GM12878 (cell line): Measurements from ENCODE around the gene UBE2L6. TPM values are rescaled to one million over a fixed set of nuclear protein-coding genes. Genes with fewer than 3 reads are reported as not detected.
A peak's percentile ranks its signal among the peaks of the same experiment; 100 is the strongest.

Source experiments
- BRCA1 ChIP-seq: IDR thresholded peaks from 2 replicates; pipeline ENCODE4 v1.6.1; 2011; ENCODE audit warnings: low read depth, low read length, improper control_type of control experiment
- EGR1 ChIP-seq, 2 experiments: IDR thresholded peaks; 1 replicate in 1 of 2; 2 replicates in 1 of 2; pipeline ENCODE4 v1.6.1; 2011 to 2012; ENCODE audit warnings: low read depth in 2 of 2, low read length in 2 of 2, borderline replicate concordance in 1 of 2, mild to moderate bottlenecking in 1 of 2, moderate library complexity in 1 of 2
- ESRRA ChIP-seq: IDR thresholded peaks from 2 replicates; pipeline ENCODE4 v1.6.1; 2012; ENCODE audit warnings: mild to moderate bottlenecking, low read length, improper control_type of control experiment
- FOS ChIP-seq: IDR thresholded peaks from 3 replicates; pipeline ENCODE4 v1.6.1; 2011; ENCODE audit warnings: borderline replicate concordance; ENCODE audit not compliant: insufficient read length; ENCODE audit errors: extremely low read depth
- HDGF ChIP-seq: fragments of 450-650 bp; IDR thresholded peaks from 2 replicates; pipeline ENCODE4 v1.6.1; 2016; ENCODE audit warnings: antibody characterized with exemption
- IKZF2 ChIP-seq, 2 experiments: fragments of 450-650 bp; IDR thresholded peaks; 2 replicates each; pipeline ENCODE4 v1.6.1; 2017; ENCODE audit warnings: mild to moderate bottlenecking in 2 of 2, moderate library complexity in 2 of 2
- JUND ChIP-seq: IDR thresholded peaks from 2 replicates; pipeline ENCODE4 v1.6.1; 2012; ENCODE audit warnings: low read depth, mild to moderate bottlenecking, low read length, improper control_type of control experiment, moderate library complexity
- MXI1 ChIP-seq: fragments of 150-350 bp; IDR thresholded peaks from 2 replicates; pipeline ENCODE4 v1.6.1; 2011; ENCODE audit warnings: low read depth, mild to moderate bottlenecking, inconsistent platforms, low read length, improper control_type of control experiment
- NFIC ChIP-seq: IDR thresholded peaks from 2 replicates; pipeline ENCODE4 v1.6.1; 2012; ENCODE audit warnings: low read depth, mild to moderate bottlenecking, inconsistent platforms, low read length, moderate library complexity
- NFYB ChIP-seq: IDR thresholded peaks from 2 replicates; pipeline ENCODE4 v1.6.1; 2011; ENCODE audit warnings: low read depth, mild to moderate bottlenecking, low read length, improper control_type of control experiment, moderate library complexity; ENCODE audit not compliant: insufficient read depth
- NR2F1 ChIP-seq: fragments of 450-650 bp; conservative IDR thresholded peaks from 2 replicates; pipeline ENCODE4 v1.6.1; 2017; ENCODE audit warnings: mild to moderate bottlenecking
- PML ChIP-seq: IDR thresholded peaks from 2 replicates; pipeline ENCODE4 v1.6.1; 2012; ENCODE audit warnings: low read length, inconsistent platforms
- POLR2A ChIP-seq: IDR thresholded peaks from 2 replicates; pipeline ENCODE4 v1.6.1; 2011; ENCODE audit warnings: low read depth, mild to moderate bottlenecking, low read length
- RELA ChIP-seq: fragments of 450-650 bp; IDR thresholded peaks from 2 replicates; pipeline ENCODE4 v1.8.0; 2014; ENCODE audit warnings: borderline replicate concordance; ENCODE audit not compliant: partially characterized antibody
- RFX5 ChIP-seq: IDR thresholded peaks from 2 replicates; pipeline ENCODE4 v1.6.1; 2011; ENCODE audit warnings: low read depth, low read length, improper control_type of control experiment
- SMARCA5 ChIP-seq: fragments of 450-650 bp; IDR thresholded peaks from 2 replicates; pipeline ENCODE4 v1.6.1; 2017; ENCODE audit warnings: mild to moderate bottlenecking
- SMC3 ChIP-seq: IDR thresholded peaks from 2 replicates; pipeline ENCODE4 v1.6.1; 2011; ENCODE audit warnings: low read length, improper control_type of control experiment, borderline replicate concordance
- SUZ12 ChIP-seq: fragments of 200-600 bp; sonication (generic); IDR thresholded peaks from one replicate; pipeline ENCODE4 v1.6.1; 2018; ENCODE audit warnings: antibody characterized with exemption, mild to moderate bottlenecking; ENCODE audit not compliant: unreplicated experiment
- TBL1XR1 ChIP-seq: IDR thresholded peaks from 2 replicates; pipeline ENCODE4 v1.6.1; 2012; ENCODE audit warnings: low read depth, low read length, improper control_type of control experiment
- TCF7 ChIP-seq: IDR thresholded peaks from 2 replicates; pipeline ENCODE4 v1.6.1; 2014; ENCODE audit warnings: antibody characterized with exemption, borderline replicate concordance
- ZNF24 ChIP-seq: fragments of 450-650 bp; IDR thresholded peaks from 2 replicates; pipeline ENCODE4 v1.6.1; 2017; ENCODE audit warnings: antibody characterized with exemption, mild to moderate bottlenecking
- ZNF384 ChIP-seq: IDR thresholded peaks from 2 replicates; pipeline ENCODE4 v1.6.1; 2012; ENCODE audit warnings: low read depth, mild to moderate bottlenecking, low read length, improper control_type of control experiment, borderline replicate concordance
- ZNF622 ChIP-seq: fragments of 450-650 bp; IDR thresholded peaks from 2 replicates; pipeline ENCODE4 v1.6.1; 2017; ENCODE audit warnings: mild to moderate bottlenecking, inconsistent platforms
- polyA plus RNA-seq, 11 experiments: library from polyadenylated mRNA; depleted of rRNA in 4 of 11; unstranded in 6 of 11; stranded (reverse) in 5 of 11; fragments of >200 nt; fragmentation: Nextera tagmentation in 4 of 11; fragmentation: Illumina TruSeq in 1 of 11; extraction: Ambion mirVana in 4 of 11; extraction: Trizol in 1 of 11; gene quantifications; 1 replicate in 1 of 11; 2 replicates in 10 of 11; pipeline versions ENCODE4 v1.2.1 to v1.2.3, GENCODE V29; 2011 to 2016; ENCODE audit warnings: inconsistent platforms in 2 of 11, missing spikeins in 2 of 11, low read depth in 1 of 11
- total RNA-seq, 4 experiments: library from RNA; depleted of rRNA in 3 of 4; stranded (reverse); fragments of >200 nt in 3 of 4; fragmentation: Illumina TruSeq in 1 of 4; extraction: Trizol in 1 of 4; gene quantifications; 2 replicates each; pipeline versions ENCODE4 v1.2.1 to v1.2.3, GENCODE V29; 2013 to 2021
- TF ChIP-seq, protein P1 (sequence below): IDR thresholded peaks from 2 replicates; pipeline ENCODE4 v1.6.1; 2012; ENCODE audit warnings: mild to moderate bottlenecking, low read depth, low read length
- TF ChIP-seq, protein P2 (sequence below): fragments of 450-650 bp; IDR thresholded peaks from 2 replicates; pipeline ENCODE4 v1.6.1; 2017; ENCODE audit warnings: borderline replicate concordance
- TF ChIP-seq, protein P3 (sequence below): fragments of 450-650 bp; IDR thresholded peaks from 2 replicates; pipeline ENCODE4 v1.6.1; 2018; ENCODE audit warnings: borderline replicate concordance, mild to moderate bottlenecking; ENCODE audit not compliant: partially characterized antibody

Gene UBE2L6
- total and polyA plus RNA-seq, 10 of the 15 experiments (the other 5 are each of a cell fraction or from before 2014, with no cell fraction given): 114 to 295 (median 173) TPM

- TF ChIP-seq, protein P1, sequence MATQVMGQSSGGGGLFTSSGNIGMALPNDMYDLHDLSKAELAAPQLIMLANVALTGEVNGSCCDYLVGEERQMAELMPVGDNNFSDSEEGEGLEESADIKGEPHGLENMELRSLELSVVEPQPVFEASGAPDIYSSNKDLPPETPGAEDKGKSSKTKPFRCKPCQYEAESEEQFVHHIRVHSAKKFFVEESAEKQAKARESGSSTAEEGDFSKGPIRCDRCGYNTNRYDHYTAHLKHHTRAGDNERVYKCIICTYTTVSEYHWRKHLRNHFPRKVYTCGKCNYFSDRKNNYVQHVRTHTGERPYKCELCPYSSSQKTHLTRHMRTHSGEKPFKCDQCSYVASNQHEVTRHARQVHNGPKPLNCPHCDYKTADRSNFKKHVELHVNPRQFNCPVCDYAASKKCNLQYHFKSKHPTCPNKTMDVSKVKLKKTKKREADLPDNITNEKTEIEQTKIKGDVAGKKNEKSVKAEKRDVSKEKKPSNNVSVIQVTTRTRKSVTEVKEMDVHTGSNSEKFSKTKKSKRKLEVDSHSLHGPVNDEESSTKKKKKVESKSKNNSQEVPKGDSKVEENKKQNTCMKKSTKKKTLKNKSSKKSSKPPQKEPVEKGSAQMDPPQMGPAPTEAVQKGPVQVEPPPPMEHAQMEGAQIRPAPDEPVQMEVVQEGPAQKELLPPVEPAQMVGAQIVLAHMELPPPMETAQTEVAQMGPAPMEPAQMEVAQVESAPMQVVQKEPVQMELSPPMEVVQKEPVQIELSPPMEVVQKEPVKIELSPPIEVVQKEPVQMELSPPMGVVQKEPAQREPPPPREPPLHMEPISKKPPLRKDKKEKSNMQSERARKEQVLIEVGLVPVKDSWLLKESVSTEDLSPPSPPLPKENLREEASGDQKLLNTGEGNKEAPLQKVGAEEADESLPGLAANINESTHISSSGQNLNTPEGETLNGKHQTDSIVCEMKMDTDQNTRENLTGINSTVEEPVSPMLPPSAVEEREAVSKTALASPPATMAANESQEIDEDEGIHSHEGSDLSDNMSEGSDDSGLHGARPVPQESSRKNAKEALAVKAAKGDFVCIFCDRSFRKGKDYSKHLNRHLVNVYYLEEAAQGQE: no peak
- no peak for TF ChIP-seq FOS
- TF ChIP-seq NFIC: no peak
- TF ChIP-seq POLR2A: peak; percentile 53
- peak; percentile 49; the same call in 1 of the 2 replicates for TF ChIP-seq NR2F1
- no peak for TF ChIP-seq JUND
- no peak for TF ChIP-seq PML
- TF ChIP-seq TBL1XR1: no peak
- no peak for TF ChIP-seq NFYB
- TF ChIP-seq HDGF: no peak
- no peak for TF ChIP-seq SMARCA5
- TF ChIP-seq RFX5: no peak
- TF ChIP-seq, protein P2, sequence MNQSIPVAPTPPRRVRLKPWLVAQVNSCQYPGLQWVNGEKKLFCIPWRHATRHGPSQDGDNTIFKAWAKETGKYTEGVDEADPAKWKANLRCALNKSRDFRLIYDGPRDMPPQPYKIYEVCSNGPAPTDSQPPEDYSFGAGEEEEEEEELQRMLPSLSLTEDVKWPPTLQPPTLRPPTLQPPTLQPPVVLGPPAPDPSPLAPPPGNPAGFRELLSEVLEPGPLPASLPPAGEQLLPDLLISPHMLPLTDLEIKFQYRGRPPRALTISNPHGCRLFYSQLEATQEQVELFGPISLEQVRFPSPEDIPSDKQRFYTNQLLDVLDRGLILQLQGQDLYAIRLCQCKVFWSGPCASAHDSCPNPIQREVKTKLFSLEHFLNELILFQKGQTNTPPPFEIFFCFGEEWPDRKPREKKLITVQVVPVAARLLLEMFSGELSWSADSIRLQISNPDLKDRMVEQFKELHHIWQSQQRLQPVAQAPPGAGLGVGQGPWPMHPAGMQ: no peak
- no peak for TF ChIP-seq ZNF622
- TF ChIP-seq ZNF24: no peak
- no peak for TF ChIP-seq TCF7
- TF ChIP-seq BRCA1: no peak
- peak in 1 of 2 experiments; percentile 68; a peak in 1 of 3 replicates for TF ChIP-seq EGR1 (IDR thresholded peaks at IDR 0.05; ENCODE audit: borderline replicate concordance in 1 of 2, low read depth in 2 of 2, low read length in 2 of 2)
- no peak for TF ChIP-seq ZNF384
- peak; percentile 23; the same call in 1 of the 2 replicates for TF ChIP-seq MXI1
- no peak for TF ChIP-seq ESRRA
- no peak for TF ChIP-seq RELA
- TF ChIP-seq IKZF2 (IDR thresholded peaks at IDR 0.05): peak in 1 of 2 experiments; percentile 33; a peak in 2 of 4 replicates
- no peak for TF ChIP-seq SMC3
- TF ChIP-seq, protein P3, sequence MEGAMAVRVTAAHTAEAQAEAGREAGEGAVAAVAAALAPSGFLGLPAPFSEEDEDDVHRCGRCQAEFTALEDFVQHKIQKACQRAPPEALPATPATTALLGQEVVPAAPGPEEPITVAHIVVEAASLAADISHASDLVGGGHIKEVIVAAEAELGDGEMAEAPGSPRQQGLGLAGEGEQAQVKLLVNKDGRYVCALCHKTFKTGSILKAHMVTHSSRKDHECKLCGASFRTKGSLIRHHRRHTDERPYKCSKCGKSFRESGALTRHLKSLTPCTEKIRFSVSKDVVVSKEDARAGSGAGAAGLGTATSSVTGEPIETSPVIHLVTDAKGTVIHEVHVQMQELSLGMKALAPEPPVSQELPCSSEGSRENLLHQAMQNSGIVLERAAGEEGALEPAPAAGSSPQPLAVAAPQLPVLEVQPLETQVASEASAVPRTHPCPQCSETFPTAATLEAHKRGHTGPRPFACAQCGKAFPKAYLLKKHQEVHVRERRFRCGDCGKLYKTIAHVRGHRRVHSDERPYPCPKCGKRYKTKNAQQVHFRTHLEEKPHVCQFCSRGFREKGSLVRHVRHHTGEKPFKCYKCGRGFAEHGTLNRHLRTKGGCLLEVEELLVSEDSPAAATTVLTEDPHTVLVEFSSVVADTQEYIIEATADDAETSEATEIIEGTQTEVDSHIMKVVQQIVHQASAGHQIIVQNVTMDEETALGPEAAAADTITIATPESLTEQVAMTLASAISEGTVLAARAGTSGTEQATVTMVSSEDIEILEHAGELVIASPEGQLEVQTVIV: no peak
- no peak for TF ChIP-seq SUZ12
These were observed 52.7 kb downstream of the UBE2L6 start (continued) for GRCh38 chr11:57514538-57515331.
